Stimulated activated CD4-positive, alpha-beta T cell treated with anti-CD3 and anti-CD28 coated beads, Interleukin-15, amount 100 ng/mL, for 24 hours (primary cell): ENCODE data around the gene SUSD6.
A peak's percentile ranks its signal among the peaks of the same experiment; 100 is the strongest.

Experiments
- DNase-seq: peaks from one replicate; pipeline ENCODE4 v3.0.0-alpha.2; 2020

The SUSD6 gene

DNA sequence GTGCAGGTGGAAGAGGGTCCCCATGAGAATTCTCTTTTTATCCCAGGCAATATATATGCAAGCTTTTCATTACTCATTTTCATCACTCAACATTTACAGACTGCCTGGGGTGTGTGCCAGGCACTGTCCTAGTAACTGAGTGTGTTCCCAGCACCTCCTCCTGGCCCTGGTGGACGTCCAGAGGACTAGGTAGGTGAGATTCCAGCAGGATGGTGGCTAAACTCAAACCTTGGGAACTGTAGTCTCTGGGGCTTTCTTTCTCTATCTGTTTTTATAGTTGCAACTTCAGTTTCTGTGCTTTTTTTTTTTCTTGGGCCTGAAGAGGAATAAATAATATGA lies 63.8 kb downstream of the SUSD6 start:
- DNase-seq = no peak

DNA sequence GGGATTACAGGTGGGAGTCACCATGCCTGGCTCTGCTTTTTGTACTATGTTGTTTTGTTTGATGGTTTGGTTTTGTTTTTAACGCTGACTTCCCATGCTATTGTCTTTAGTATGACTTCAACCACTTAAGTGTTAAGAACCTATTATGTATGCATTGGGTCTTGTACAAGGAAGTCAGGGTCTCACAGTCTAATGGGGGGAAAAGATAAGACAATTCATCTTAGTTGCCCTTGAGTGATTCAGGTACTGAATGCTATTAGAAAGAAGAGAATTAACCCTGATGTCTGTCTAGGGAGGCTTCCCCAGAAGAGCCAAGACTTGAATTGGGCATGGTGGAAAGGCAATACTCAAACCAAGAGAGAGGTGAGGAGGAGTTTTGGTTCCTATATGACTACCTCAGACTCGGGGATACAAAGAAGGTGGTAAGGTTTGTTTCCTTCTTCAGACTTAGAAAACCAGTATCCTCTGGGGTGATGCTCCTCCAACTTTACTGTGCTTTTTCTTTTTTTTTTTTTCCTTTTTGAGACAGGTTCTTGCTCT lies 64.6 kb downstream of the SUSD6 start:
- DNase-seq = peak; percentile 41

DNA sequence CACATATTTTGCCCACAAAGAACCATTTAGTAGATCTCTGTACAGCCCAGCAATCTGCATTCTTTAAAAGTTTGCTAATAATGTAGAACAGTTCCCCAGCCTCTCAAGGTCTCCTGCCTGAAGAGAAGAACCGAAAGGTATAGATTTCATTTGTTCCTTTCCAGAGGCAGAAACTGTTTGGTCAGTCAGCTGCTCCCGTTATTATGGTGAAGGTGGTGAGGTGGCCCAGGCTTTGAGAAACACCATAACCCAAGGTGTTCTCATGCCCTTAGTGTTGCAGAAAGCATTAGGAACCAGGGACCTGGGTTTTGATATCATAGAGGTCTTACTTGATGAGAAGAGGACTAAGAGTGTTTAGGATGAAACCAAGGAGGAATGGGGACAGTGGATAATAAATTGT lies 65.3 kb downstream of the SUSD6 start:
- peak; percentile 31 for DNase-seq

DNA sequence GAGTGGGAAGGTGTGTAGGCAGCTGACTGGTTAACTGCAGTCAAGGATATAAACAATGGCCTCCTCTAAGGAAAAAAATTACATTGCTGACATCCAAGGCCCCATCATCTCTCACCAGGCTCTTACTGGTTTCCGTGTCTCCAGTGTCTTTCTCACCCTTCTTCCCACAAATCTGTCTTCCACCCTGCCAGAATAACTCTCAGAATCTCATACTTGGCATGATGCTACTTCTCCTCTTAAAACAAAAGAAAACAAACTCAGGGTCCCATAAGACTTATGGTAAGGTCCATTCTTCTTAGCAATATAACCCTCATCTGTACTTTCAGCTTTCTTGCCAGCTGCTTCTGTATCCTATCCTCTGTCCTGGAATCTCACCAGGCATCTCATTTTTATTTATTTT lies 68.9 kb downstream of the SUSD6 start:
- DNase-seq = no peak

DNA sequence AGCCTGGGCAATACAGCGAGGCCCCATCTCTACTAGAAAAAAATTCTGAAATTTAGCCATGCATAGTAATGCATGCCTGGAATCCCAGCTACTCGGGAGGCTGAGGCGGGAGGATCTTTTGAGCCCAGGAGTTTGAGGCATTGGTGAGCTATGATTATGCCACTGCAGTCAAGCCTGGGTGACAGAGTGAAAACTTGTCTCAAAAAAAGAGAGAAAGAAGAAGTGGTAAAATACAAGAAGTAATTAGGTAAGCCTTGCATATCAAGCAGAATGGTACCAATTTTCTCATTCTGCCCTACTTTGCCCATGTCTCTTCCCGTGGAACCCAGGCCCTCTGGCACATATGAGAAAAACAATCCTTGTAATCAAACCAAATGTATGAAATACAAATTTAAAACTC lies 70.7 kb downstream of the SUSD6 start:
- DNase-seq = no peak

DNA sequence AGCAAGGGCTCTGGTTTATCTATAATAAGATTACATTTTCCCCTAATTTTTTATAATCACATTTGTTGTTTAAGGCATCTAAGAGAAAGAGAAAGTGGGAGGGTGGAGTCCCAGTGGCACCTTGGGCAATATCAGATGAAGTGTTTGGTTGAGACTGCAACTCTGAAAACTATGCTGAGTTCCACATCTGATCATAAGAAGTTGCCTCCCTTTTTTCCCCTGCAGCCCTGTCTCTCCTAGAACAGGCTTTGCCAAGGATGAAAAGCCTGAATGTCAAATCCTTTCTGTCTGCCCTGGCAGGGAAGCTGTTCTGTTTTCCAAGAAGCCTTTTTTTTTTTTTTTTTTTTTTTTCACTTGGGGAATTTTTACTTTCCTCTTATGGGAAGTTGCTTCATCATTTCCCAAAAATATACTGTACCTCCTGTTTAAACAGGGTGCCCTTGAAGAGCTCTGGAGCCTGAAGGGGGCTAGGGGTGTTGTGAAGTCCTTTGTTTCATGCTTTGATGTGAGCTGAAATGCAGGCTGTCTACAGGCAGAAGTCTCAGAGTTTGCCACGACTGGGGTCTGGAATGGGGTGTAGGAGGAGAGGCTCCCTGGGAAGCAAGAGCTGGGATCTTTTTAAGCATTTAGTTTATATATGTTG lies 71.3 kb downstream of the SUSD6 start:
- DNase-seq = peak; percentile 34

DNA sequence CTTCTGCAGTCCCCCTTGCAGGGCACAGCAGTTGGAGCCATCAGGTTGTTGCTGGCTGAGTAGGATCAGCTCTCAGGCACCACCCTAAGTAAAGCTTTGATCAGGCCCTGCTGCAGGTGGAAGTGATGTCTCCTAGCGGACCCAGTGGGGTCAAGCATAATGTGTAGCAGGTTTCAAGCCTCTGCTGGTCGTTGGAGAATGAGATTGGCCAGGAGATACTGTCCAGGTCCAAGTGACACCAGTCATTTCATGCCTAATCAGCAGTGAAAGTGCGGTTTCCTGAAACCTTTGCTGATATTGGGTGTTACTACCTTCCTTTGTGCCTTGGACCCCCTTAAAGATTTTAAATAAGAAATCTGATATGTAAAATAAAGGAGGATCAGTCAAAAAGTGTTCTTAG lies 72.6 kb downstream of the SUSD6 start:
- DNase-seq = no peak

DNA sequence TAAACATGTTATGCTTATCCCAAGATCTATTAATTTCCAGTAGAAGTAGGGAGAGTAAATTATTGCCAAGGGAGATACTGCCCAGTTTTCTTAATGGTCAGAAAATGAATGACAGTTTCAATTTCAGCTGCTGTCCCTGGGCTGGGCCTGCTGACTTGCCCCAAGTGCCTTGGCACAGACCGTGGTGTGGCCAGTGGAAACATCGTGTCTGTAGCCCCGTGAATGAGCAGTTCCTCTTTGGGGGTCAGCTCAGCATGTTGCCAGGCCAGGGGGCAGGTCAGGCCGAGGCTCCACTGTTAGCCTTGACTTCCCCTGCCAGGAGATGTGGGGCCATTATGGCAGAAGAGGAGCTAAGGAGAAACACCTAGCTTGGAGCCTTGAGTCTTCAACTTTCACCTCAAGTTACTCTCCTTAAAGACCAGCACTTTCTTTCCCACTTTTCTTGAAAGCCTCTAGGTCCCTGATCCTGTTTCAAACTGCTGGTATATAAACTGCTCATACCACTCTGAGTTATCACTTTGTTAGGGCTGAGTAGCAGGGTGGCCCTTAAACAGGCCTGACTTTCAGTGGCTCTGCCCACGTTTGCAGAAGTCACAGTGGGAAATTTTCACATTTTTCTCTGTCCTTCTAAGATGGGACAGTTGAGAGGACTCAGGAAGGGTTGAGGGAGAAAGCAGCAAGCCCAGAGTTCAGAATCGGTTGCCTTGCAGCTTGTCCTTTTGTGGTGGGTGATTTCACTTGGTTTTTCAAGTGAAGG lies 73.2 kb downstream of the SUSD6 start:
- DNase-seq = no peak

DNA sequence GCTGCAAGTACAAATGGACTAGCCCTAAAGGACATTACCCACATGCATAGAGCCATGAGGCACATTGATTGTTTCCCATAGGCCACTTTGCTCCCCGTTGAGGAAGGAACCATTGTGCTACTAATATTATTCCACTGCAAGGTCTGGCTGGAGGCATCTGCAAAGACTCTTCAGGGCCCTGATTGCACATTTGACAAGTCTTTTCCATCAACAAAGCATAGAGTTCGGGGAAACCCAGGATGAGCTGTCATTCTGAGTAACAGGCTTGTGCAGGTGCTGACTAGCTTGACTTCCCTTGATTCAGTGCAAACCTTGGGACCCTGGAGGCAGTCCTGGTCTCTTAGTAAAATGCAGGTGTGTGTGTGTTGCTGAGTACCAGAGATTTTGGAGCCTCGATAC lies 73.8 kb downstream of the SUSD6 start:
- DNase-seq = peak; percentile 79

DNA sequence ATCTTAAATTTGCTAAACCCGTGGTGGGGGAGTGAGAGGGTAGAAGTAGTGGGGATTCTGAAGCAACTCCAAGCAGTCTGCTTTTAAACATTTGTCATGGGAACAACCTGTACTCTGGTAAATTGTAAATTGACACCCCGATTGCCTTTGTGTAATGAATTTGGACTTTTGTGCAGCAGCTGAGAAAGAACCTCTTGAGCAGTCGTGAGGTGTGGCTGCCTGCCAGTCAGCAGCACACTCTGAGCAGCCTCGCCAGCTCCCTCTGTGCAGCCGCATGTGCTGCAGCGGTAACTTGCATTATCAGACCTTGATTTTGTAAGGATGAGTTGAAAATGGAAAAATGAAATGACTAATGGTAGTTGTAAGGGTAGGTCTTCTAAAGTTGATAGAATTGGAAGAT lies 74.3 kb downstream of the SUSD6 start:
- DNase-seq = peak; percentile 67

DNA sequence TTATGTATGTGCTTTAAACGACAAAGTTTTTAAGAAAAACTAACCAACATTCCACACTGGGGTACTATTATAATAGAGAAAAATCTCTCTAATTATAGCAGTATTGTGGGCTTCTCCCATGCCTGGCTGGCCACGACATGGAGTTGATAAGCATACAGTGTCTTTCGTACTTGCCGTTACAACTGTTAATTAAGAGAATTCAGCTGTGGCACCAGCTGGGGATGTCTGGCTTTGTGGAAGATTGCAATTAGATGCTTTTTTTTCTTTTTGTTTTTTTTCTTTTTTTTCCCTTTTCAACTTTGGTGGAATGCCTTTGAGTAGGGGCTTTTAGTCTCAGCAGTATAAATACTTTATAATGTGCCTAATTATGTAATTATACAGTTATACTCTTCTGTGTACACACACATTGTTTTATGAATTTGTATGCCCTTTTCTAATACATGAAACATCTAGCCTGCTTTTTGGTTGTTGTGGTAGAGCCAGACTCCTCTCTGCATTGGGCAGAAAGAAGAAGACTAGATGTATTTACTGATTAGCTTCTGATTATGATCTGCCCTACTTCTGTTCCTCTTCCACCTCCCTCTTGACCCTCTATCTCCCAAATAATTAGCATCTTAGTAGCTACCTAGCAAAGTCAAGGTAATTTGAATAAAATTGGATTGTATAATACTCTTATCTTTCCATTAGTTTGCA lies 76.4 kb downstream of the SUSD6 start:
- no peak for DNase-seq

DNA sequence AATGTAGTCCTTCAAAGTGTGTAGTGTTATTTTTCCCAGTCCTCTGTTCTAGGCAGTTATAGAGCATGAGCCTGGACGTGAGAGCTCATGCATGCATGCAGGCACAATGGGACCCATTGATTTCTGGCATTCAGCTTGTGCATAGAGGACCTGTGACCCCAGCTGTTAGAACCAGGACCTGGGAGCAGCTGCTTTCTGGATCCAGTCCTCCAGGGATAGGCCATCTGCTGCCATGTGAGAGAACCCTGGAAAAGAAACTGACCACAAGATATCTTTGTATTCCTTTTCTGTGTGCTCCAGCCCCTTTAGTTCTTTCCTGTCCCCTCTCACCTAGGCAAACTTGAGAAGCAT lies 76.9 kb downstream of the SUSD6 start:
- no peak for DNase-seq

DNA sequence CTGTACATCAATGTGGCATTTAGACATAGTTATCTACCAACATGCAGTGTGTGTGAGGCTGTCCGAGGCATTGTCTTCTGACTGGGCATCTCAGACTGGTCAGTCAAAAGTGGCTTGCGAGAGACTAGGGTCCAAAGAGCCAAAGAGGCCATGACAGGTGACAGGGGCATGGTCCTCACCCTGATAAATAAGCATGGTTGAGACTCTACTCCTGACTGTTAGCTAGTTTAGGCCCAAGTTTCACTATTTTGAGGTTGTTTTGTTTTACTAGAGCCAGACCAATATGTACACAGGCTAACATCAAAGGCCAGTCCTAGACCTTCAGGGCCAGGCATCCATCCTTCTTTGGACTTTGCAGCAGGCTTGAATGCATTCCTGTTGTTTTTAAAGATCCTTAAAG lies 78.6 kb downstream of the SUSD6 start:
- no peak for DNase-seq

DNA sequence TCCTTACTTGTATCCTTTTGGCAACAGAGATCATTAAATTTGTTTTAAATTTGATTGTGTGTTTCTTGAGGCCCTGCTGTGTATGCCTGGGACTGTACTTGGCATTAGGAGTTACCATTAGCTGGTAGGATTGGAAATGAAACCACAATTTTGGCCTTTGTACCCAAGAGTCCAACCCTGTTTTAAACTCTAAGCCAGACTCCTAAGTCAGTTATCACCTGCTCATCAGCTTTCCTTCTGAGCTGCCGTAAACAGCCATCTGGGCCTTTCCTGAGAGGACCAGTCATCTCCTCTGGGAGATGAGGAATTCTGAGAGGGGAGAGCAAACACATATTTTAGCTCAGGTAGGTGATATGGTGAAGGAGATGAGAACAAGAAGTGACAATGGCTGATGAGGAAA lies 81.2 kb downstream of the SUSD6 start:
- DNase-seq = no peak

DNA sequence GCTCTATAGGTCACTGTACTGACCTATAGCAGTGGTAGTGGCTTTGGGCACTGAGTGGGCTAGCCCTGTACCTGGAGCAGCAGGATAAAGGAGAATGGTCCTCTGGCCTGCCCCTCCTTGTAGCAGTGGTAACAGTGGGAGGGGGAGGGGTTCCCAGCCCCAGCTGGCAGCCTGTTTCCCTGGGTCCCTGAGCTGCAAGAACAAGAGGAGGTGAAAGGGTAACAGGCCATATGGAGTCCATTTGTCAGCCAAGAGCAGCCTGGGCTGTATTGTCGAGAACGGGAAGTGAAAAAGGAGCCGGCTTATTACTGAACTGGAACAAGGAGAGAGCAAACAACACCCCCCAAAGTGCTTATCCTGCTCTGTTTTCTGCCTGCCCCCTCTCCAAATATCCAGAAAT lies 81.7 kb downstream of the SUSD6 start:
- no peak for DNase-seq

DNA sequence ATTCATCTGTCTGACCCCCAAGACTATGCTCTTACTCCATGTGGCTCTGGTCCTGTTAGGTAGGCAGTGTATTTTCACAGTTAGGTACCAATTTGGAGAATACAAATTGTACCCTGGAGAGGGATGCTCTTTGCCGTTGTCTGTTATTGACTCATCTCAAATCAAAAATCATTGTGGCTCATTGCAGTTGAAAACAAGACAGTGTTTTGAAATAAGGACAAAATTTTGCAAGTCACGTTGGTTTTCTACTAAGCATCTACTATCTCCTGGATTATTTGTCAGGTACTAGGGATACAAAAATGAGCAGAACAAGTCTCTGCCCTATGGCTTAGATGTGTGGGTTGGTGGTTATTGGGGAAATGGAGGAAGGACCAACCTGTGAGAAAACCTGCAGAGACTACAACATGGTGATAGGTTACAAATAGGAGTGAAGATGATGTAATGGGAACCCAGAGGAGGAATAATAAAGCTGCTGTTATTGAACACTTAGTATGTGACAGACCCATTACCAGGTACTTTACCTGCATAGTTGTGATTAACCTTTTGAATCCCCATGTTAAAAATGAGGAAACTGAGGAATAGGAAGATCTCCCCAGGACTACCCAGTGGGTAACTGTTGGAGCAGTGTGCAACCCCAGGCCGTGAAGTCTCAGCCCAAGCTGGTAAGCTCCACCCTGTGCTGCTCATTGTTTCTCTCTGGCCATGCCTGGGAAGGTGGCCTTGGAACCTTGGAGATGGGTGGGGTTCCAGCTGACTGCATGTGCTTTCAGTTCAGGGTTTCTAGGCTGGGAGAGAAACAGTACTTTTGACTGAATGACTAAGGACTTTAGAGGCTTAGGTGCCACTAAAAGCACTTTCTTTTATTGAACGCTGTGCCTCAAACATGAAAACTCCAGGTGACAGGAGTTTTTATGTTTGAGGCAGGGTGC lies 82.7 kb downstream of the SUSD6 start:
- no peak for DNase-seq

DNA sequence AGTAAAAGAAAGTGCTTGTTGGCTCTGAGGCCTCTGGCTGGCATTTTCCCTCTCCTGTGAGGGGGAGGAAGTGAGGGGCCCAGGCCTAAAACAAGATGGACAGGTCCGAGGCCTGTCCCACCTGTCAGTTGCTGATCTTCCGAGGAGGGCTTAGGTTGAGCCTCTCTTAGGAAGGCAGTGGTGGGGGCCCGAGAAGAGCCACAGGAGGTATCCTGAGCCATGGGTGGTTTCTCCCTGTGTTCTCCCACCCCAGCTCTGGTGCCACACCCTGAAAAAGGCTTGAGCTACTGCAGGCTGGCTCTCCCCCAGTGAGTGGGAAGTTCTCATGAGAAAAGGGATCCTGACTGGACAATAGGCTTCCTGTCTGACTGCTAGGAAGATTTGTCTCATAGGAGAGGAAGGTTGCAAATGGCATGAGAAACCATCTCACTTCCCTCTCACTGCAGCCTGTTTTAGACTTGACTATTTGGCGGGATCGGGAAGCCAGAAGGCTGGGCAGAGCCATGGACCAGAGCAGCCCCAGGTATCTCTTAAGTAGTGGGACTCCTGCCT lies 83.4 kb downstream of the SUSD6 start:
- DNase-seq = no peak

DNA sequence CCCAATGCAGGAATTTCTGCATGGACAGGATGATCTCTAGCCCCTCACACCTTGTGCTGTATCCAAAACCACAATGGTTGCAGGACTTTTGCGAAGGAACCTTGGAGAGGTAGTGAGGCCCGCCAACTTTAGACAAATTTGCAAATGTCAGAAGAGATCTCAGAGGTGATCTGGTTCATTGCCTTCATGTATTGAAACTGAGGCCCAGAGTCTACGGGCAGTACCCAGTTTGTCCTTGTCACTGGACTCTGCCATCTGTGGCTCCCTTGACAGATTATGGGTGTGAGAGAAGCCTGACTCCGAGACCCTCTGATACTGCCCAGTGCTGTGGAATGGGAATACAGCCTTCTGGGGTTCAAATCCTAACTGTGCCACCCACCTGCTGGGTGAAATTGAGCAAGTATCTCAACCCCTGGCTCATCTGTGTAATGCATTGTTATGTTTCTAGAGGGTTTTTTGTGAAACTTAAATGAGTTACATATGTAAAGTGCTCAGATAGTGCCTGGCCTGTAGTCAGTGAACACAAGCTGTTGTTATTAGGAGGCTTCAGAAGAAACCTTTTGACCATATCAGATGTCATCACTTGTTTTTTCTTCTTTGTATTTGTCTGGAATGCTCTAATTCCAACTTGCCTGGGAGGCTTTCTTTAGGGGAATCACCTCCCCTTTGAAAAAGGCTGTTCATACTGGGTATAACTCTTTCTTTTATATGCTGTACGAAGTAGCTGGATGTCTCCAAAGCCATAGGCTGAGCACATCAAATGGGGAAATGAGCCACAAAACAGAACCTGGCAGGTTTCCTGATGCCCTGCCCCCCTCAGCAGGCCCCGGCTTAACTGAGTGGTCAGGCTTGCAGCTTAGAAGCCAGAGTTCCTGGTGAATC lies 84.2 kb downstream of the SUSD6 start:
- DNase-seq = no peak

DNA sequence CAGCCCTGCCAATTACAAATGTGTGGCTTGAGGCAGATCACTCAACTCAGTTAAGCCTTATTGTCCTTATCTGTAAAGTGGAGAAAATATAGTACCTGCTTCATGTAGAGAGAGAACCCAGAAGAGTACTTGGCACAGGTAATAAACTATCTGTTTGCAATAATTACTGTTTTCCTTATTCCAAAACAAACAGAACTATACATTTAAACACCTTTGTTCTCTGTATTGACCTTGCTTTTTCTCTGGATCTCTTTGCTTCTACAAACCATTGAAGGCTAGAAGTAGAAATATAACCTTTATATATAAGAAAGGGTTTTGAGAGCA lies 84.8 kb downstream of the SUSD6 start:
- DNase-seq = no peak

DNA sequence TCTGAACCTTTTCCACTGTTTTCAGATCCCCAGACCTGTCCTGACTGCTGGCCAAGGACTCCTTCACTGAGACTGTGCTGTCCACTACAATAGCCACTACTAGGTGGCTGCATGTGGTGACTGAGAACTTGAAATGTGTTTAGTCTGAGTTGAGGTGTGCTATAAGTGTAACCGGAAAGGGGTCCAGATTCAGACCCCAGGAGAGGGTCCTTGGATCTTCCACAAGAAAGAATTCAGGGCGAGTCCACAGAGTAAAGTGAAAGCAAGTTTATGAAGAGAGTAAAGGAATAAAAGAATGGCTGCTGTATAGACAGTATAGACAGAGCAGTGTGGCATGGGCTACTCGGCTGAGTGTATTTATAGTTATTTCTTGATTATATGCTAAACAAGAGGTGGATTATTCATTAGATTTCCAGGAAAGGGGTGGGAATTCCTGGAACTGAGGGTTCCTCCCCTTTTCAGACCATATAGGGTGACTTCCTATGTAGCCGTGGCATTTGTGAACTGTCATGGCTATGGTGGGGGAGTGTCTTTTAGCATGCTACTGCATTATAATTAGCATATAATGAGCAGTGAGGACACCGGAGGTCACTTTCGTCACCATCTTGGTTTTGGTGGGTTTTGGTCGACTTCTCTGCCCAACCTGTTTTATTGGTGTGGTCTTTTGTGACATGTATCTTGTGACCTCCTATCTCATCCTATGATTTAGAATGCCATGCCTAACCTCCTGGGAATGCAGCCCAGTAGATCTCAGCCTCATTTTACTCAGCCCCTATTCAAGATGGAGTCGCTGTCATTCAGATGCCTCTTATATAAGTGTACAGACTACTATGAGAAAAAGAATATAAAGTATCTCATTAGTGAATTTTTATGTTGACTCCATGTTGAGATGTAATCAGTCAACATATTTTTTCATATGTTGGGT lies 85.5 kb downstream of the SUSD6 start:
- no peak for DNase-seq

DNA sequence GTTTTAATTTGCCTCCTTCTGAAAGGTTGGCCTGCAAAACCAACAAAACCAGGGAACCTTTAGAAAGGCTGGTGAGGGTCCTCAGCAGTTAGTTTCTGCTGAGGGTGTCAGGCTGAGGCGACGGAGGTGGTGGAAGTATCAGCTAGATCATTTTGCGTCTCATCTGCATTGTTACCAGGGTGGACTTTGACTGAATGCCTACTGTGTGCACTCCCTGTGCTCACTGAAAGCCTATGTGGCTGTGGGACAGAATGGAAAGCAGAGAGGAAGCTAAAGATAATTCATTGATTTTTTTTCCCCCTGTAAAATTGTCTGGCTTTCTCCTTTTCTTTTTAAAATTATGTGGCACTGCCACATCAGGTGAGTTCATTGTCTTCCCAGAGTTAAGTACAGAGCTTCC lies 87.2 kb downstream of the SUSD6 start:
- DNase-seq = no peak
